ENCODE data around the gene FAAP20. TPM values are rescaled to one million over a fixed set of nuclear protein-coding genes. Genes with fewer than 3 reads are reported as not detected.

Gene FAAP20, protein sequence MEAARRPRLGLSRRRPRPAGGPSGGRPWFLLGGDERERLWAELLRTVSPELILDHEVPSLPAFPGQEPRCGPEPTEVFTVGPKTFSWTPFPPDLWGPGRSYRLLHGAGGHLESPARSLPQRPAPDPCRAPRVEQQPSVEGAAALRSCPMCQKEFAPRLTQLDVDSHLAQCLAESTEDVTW
- total RNA-seq: 17.0 TPM
- polyA plus RNA-seq (ENCODE audit: insufficient read depth in 1 of 8, insufficient read length in 8 of 8, low replicate concordance in 1 of 8): 10 to 100 TPM; 35.0 to 56.4 (median 46.2) TPM
- long read RNA-seq, donor 1, transcript FAAP20-202 (4 exons, 729 nt): major isoform, 10 of 13 reads
- long read RNA-seq, donor 1, partial matches to known transcripts: 0 of 13 reads
- long read RNA-seq, donor 1, other reads (novel, unspliced or antisense): 0 of 13 reads
- long read RNA-seq, donor 2, partial matches to known transcripts: 0 of 3 reads
- long read RNA-seq, donor 2, other reads (novel, unspliced or antisense): 0 of 3 reads
- long read RNA-seq, donor 3, transcript FAAP20-202 (4 exons, 729 nt): major isoform, 20 of 59 reads
- long read RNA-seq, donor 3, transcript FAAP20-212 (3 exons, 701 nt): minor isoform, 5 of 59 reads
- long read RNA-seq, donor 3, partial matches to known transcripts: 30 of 59 reads
- long read RNA-seq, donor 3, other reads (novel, unspliced or antisense): 0 of 59 reads
- long read RNA-seq, donor 4, full-length matches to known transcripts: 21 of 21 reads
- long read RNA-seq, donor 4, partial matches to known transcripts: 0 of 21 reads
- long read RNA-seq, donor 4, other reads (novel, unspliced or antisense): 0 of 21 reads
- long read RNA-seq, donor 5, transcript FAAP20-202 (4 exons, 729 nt): major isoform, 37 of 55 reads
- long read RNA-seq, donor 5, transcript FAAP20-212 (3 exons, 701 nt): minor isoform, 7 of 55 reads
- long read RNA-seq, donor 5, partial matches to known transcripts: 5 of 55 reads
- long read RNA-seq, donor 5, other reads (novel, unspliced or antisense): 0 of 55 reads
- long read RNA-seq, donor 6, transcript FAAP20-202 (4 exons, 729 nt): major isoform, 24 of 44 reads
- long read RNA-seq, donor 6, transcript FAAP20-212 (3 exons, 701 nt): minor isoform, 5 of 44 reads
- long read RNA-seq, donor 6, partial matches to known transcripts: 5 of 44 reads
- long read RNA-seq, donor 6, other reads (novel, unspliced or antisense): 0 of 44 reads
- long read RNA-seq, donor 7, transcript FAAP20-202 (4 exons, 729 nt): major isoform, 23 of 27 reads
- long read RNA-seq, donor 7, partial matches to known transcripts: 0 of 27 reads
- long read RNA-seq, donor 7, other reads (novel, unspliced or antisense): 0 of 27 reads
- long read RNA-seq, donor 8, transcript FAAP20-202 (4 exons, 729 nt): major isoform, 7 of 12 reads
- long read RNA-seq, donor 8, transcript FAAP20-212 (3 exons, 701 nt): minor isoform, 5 of 12 reads
- long read RNA-seq, donor 8, partial matches to known transcripts: 0 of 12 reads
- long read RNA-seq, donor 8, other reads (novel, unspliced or antisense): 0 of 12 reads
- long read RNA-seq, donor 9, full-length matches to known transcripts: 14 of 14 reads
- long read RNA-seq, donor 9, partial matches to known transcripts: 0 of 14 reads
- long read RNA-seq, donor 9, other reads (novel, unspliced or antisense): 0 of 14 reads
- long read RNA-seq, donor 10, transcript FAAP20-212 (3 exons, 701 nt): minor isoform, 5 of 23 reads
- long read RNA-seq, donor 10, transcript FAAP20-202 (4 exons, 729 nt): major isoform, 17 of 23 reads
- long read RNA-seq, donor 10, partial matches to known transcripts: 0 of 23 reads
- long read RNA-seq, donor 10, other reads (novel, unspliced or antisense): 0 of 23 reads
- long read RNA-seq, donor 11, transcript FAAP20-202 (4 exons, 729 nt): major isoform, 13 of 14 reads
- long read RNA-seq, donor 11, partial matches to known transcripts: 0 of 14 reads
- long read RNA-seq, donor 11, other reads (novel, unspliced or antisense): 0 of 14 reads

DNA sequence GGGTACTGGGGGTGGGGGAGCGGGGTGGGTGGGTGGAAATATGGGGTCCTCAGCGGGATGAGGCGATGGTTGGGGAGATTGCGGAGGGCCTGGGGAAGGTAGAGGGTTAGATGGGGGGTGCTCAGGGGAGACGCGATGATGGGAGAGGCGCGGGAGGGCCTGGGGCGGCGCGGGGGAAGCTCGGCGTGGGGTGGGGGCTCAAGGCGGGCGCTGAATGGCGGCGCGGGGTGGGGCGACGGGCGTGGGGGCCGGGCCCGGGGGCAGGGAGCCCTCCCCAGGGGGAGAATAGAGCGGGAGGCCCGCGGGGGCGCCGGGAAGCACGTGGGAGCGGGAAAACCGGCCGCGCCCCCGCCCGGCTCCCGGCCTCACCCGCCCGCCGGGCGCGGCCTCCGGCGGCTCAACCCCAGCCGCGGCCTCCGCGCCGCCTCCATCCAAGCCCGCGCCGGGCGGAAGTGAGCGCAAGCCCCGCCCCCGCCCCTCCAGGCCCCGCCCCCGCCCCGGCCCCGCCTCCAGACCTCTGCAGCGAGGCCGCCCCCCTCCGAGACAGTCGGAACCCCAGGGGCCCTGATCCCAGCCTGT is at the start of gene FAAP20:
Gene FAAP20 (minus strand): TSS at position 454 of the 579 bp plus-strand sequence. CDS start 23 bp downstream, at position 431.
- Histone ChIP-seq H3K4me1 (ENCODE audit: control insufficient read depth, insufficient read depth, low read length) (peaks cover 68% of the 10 kb centered on the region), H3K27me3 (ENCODE audit: control insufficient read depth, insufficient read depth, low read length) (no peaks in the 10 kb centered on the region), H3K27ac (ENCODE audit: low read length) (peak within 1 kb of the TSS; percentile 95), H3K9me3 (replicated peaks; ENCODE audit: control insufficient read depth, low read depth, low read length) (no peaks in the 10 kb centered on the region), H3K4me3 (ENCODE audit: low read length) (peak within 1 kb of the TSS; percentile 70), H3K36me3 (ENCODE audit: control insufficient read depth, insufficient read depth, low read length) (peaks cover 3% of the 10 kb centered on the region)
- under 1% methylated on average over 47 of the region's 63 CpGs for WGBS (ENCODE audit: insufficient coverage)
- DNase-seq: no peak

DNA sequence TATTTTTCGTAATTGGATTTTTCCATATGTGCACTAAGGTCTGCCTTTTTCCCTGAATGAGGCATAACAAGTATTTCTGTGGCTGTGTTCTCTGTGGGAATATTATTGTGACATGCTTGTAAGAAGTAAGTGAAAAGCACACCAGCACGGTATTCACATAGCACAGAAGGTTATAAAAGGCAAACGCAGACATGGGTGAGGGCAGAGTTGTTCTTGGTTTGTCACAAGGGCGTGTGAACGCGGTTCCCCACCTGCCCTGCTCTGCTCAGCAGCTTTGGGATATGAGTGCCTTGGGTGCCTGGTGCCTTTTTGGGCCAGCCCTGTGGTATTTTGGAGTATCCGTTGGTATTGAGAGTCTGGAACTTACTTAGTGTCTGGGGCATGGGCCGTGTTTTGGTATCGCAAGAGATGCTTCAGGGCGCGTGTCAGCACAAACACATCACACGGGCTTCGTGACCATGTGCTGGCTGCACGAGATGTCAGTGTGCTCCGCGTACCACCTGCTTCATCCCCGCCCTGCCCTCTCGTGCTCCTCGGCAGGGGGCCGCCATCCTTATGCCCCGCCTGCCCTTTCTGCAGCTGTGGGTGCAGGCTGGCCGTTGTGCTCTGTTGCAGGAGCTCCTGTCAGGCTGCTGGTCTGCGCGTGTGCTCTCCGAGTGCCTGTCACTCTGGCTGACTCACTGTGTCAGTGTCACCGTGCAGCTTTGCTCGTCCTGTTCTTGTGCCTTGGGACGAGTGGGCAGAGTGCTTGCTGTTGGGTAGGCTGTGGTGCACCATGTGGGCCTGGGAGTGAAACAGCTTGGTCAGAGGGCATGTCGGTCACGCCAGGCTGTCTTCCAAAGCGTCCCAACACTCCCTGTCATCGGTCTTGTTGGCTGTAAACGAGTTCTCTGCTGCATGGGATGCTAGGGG is 48.5 kb upstream of the FAAP20 start:
- whole genome bisulfite sequencing (ENCODE audit: insufficient coverage): 77% methylated on average over 29 of the region's 33 CpGs
- DNase-seq: no peak
- Histone ChIP-seq H3K27me3 (ENCODE audit: control insufficient read depth, insufficient read depth, low read length) (no peaks in the 10 kb centered on the region), H3K27ac (ENCODE audit: low read length) (no peak overlapping the region), H3K4me3 (ENCODE audit: low read length) (no peak overlapping the region), H3K4me1 (ENCODE audit: control insufficient read depth, insufficient read depth, low read length) (peaks cover 66% of the 10 kb centered on the region), H3K36me3 (ENCODE audit: control insufficient read depth, insufficient read depth, low read length) (peaks cover 25% of the 10 kb centered on the region), H3K9me3 (replicated peaks; ENCODE audit: control insufficient read depth, low read depth, low read length) (no peaks in the 10 kb centered on the region)

DNA sequence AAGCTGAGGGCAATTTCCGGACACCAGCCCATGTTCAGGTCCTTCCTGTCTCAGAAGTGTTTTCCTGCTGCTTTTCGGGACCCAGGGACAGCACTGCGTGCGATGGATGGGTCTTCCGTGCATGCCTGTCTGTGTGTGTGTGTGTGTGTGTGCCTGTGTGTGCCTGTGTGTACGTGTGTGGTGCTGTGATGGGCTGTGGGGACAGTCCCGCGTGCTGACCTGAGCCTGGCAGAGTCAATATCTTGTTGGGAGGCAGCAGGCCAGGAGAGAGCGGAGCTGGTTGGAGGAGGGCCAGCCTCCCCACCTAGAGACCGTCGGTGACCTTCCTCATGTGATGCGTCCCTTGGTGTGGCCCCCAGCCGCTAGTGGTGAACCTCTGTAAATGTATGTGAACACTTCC is 47.2 kb upstream of the FAAP20 start:
- H3K4me1 ChIP-seq (ENCODE audit: control insufficient read depth, insufficient read depth, low read length): peaks cover 67% of the 10 kb centered on the region
- peaks cover 26% of the 10 kb centered on the region for H3K36me3 ChIP-seq (ENCODE audit: control insufficient read depth, insufficient read depth, low read length)
- no peak overlapping the region for H3K4me3 ChIP-seq (ENCODE audit: low read length)
- 43% methylated on average over 10 of the region's 13 CpGs for WGBS (ENCODE audit: insufficient coverage)
- no peaks in the 10 kb centered on the region for H3K9me3 ChIP-seq (replicated peaks; ENCODE audit: control insufficient read depth, low read depth, low read length)
- no peak overlapping the region for H3K27ac ChIP-seq (ENCODE audit: low read length)
- DNase-seq: no peak
- no peaks in the 10 kb centered on the region for H3K27me3 ChIP-seq (ENCODE audit: control insufficient read depth, insufficient read depth, low read length)

DNA sequence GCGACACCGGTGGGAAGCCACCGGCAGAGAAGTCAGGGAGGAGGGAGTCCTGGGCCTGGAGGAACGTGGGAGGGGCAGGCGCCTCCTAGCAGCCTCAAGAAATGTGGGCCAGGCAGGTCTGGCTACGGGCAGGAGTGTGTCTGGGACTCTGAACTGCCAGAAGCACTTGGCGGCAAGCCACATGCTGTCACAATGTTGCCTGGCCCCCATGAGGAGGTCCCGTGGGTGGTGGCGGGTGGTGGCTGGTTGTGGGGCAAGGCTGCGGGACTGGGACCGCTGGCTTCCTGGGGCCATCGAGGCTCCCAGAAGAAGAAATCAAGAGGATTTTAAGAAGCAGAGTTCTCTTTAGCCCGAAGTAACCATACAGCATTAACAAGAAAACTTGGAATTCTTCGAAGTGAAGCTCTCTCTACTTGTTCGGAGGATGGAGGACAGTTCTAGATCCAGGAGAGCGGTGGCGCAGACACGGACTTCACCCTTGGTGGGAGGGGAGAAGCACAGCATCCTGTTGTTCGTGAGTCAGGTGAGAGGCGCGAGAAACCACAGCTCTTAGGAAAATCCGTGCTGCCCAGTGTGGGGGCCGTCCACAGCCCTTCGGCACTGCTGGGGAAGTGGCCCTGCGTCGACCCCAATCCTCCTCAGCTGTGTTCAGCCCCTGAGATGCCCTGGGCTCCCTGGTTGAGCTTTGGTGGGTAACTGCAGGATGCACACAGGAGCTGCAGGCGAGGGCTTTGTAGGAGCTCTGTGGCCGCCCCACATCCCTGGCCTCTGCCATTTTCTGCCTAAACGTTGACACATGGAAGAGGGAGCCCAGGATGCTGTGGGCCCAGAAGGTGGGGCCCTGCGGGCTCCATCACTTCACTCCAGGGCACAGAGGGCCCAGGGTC is 45.9 kb upstream of the FAAP20 start:
- Histone ChIP-seq H3K27ac (ENCODE audit: low read length) (peak overlapping the region; percentile 13), H3K4me1 (ENCODE audit: control insufficient read depth, insufficient read depth, low read length) (peaks cover 62% of the 10 kb centered on the region), H3K4me3 (ENCODE audit: low read length) (no peak overlapping the region), H3K36me3 (ENCODE audit: control insufficient read depth, insufficient read depth, low read length) (peaks cover 26% of the 10 kb centered on the region), H3K9me3 (replicated peaks; ENCODE audit: control insufficient read depth, low read depth, low read length) (no peaks in the 10 kb centered on the region), H3K27me3 (ENCODE audit: control insufficient read depth, insufficient read depth, low read length) (no peaks in the 10 kb centered on the region)
- WGBS (ENCODE audit: insufficient coverage): 55% methylated on average over 19 of the region's 30 CpGs
- DNase-seq: no peak

DNA sequence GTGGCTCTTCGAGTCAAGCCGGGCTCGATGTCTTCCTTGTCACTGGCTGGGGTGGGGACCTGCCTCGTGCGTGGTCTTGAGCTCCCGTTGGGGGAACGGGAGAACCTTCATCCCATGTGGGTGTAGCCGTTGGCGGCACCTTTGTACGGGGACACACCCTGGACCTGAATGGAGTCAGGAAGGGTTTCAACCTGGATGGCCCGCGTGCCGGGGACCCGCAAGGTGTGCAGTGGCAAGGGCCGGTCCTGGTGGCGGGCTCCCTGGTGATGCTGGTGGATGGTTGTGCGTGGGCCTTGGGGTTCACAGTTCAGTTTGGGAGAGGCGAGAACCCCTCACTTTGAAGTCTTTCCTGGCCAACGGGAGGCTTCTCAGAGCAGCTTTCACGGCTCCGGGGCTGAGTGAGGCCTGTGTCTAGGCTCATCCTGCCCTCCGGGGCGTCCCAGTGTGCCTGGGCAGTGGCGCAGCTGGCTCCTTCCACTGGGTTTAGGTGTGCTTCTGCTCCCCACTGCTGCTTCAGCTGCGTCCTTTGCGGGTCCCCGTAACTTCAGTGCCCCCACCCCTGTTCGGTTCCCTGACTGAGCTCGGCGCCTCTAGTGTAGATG is 44.9 kb upstream of the FAAP20 start:
- DNase-seq: no peak
- 65% methylated on average over 20 of the region's 30 CpGs for WGBS (ENCODE audit: insufficient coverage)
- Histone ChIP-seq H3K4me3 (ENCODE audit: low read length) (no peak overlapping the region), H3K27ac (ENCODE audit: low read length) (no peak overlapping the region), H3K36me3 (ENCODE audit: control insufficient read depth, insufficient read depth, low read length) (peaks cover 26% of the 10 kb centered on the region), H3K27me3 (ENCODE audit: control insufficient read depth, insufficient read depth, low read length) (no peaks in the 10 kb centered on the region), H3K9me3 (replicated peaks; ENCODE audit: control insufficient read depth, low read depth, low read length) (no peaks in the 10 kb centered on the region), H3K4me1 (ENCODE audit: control insufficient read depth, insufficient read depth, low read length) (peaks cover 73% of the 10 kb centered on the region)

DNA sequence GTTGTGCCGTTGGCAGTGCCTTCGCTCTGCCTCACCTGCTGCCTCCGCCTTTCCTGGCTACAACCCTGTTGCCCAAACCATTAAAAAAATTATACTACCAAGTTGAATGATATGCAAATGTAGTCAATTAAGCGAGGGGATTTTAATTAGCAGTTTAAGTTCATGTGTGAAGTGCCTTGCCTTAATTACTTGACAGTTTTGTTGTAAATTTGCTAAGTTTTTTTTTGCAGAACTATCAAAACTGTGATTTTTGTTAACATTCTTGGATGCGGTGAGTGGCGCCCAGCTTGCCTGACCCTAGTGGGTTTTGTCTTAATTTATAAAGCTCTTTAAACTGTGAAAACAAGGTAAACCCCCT is 44.4 kb upstream of the FAAP20 start:
- H3K9me3 ChIP-seq (replicated peaks; ENCODE audit: control insufficient read depth, low read depth, low read length): no peaks in the 10 kb centered on the region

DNA sequence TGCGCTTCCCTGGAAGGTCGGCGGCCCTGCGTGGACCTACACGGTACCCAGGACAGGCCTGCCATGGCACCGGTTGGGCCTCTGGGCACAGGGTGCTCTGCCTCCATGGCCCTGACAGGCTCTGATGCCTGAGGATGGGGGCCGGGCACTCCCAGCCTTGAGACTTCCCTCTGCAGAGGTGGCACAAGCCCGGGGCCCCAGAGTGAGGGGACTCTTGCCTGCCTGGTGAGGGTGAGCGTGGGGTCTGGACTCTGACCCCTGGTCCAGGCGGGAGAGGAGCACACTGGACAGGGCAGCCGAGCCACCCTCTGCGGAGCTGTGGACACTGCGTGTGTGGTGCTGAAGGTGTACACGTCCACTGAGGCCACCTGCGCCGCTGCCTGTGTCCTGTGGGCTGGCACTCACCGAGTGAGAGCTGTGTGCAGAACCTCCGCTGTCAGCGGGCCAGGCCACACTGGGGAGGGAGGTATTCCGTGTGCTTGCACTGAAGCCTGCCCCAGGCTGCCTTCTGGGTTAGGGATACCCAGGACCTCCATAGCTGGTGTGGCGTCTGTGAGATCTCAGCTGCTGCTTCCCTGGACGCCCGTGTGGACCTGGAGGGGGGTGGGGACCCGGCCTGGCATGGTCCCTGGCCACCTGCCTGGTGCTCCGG is 43.9 kb upstream of the FAAP20 start:
- peaks cover 26% of the 10 kb centered on the region for H3K36me3 ChIP-seq (ENCODE audit: control insufficient read depth, insufficient read depth, low read length)
- H3K9me3 ChIP-seq (replicated peaks; ENCODE audit: control insufficient read depth, low read depth, low read length): no peaks in the 10 kb centered on the region
- WGBS (ENCODE audit: insufficient coverage): 74% methylated on average over 18 of the region's 25 CpGs
- no peak overlapping the region for H3K27ac ChIP-seq (ENCODE audit: low read length)
- no peak overlapping the region for H3K4me3 ChIP-seq (ENCODE audit: low read length)
- peaks cover 81% of the 10 kb centered on the region for H3K4me1 ChIP-seq (ENCODE audit: control insufficient read depth, insufficient read depth, low read length)
- no peak for DNase-seq
- H3K27me3 ChIP-seq (ENCODE audit: control insufficient read depth, insufficient read depth, low read length): no peaks in the 10 kb centered on the region

More for the DNA sequence above, 44.4 kb upstream of the FAAP20 start:
- WGBS (ENCODE audit: insufficient coverage): 86% methylated on average over 1 of the region's 6 CpGs
- no peaks in the 10 kb centered on the region for H3K27me3 ChIP-seq (ENCODE audit: control insufficient read depth, insufficient read depth, low read length)
- no peak overlapping the region for H3K4me3 ChIP-seq (ENCODE audit: low read length)
- peaks cover 78% of the 10 kb centered on the region for H3K4me1 ChIP-seq (ENCODE audit: control insufficient read depth, insufficient read depth, low read length)
- H3K36me3 ChIP-seq (ENCODE audit: control insufficient read depth, insufficient read depth, low read length): peaks cover 26% of the 10 kb centered on the region
- DNase-seq: no peak
- no peak overlapping the region for H3K27ac ChIP-seq (ENCODE audit: low read length)

All from muscle of leg (tissue), 16 donors.